ENCODE measurements around the gene KCNMB2. TPM values are rescaled to one million over a fixed set of nuclear protein-coding genes. Genes with fewer than 3 reads are reported as not detected.

The KCNMB2 gene
- total RNA-seq, 1 donor from 2014 or later: 0.56 TPM

DNA sequence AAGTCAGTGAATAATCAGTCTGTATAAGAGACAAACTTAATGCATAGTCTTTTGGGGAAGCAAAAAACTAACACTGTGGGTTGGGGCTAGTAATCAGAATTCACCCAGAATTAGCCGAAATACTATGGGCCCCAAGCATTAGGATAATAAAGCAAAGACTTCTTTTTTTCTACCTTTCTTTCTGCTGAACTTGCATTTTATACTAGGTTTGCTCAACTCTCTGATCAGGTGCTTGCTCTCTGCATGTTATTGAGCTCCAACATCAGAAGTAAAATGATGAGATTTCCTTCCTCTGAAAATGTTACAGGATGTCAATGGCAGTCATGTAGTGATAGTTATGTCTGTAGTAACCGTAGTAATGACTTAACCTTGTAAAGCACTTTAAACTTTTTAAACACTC lies 216.6 kb downstream of the KCNMB2 start:
- intact Hi-C loops (cut with DNase I): no loop called here
- no peak for ATAC-seq

DNA sequence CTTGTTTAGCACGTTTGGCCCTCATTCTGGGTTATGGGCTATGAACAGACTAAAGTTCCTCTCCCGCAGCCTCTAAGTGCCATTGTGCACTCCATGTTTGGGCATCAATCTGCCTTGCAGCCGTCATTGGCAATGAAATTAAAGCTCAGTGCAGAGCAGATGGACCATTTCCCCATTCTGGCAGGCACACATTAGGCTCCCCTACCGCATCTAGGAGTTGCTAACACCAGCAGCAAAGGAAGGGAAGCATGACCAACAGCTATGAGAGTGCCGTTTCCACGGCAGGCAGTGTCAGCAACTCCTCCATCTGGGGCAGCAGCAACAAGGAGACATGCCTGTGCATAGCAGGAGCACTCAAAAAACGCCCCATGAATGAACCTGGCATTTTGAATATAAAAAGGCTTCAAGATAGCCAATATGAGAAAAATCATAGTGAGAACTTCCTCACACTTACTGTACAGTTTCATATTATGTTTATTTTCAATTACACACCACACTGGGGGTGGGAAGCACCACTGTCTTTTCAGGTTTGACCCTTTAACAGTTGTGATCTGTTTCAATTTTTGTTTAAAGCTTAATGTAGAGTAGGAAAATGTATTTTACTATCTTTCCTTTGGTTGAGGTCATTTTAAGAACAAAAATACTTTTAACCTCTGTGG lies 218.7 kb downstream of the KCNMB2 start:
- DNase-seq (no peak), ATAC-seq (no peak)
- intact Hi-C loops (cut with DNase I): no loop called here
- Histone ChIP-seq H3K27ac (no peak overlapping the region), H3K27me3 (ENCODE audit: low read depth) (no peaks in the 10 kb centered on the region), H3K4me1 (no peaks in the 10 kb centered on the region), H3K36me3 (no peaks in the 10 kb centered on the region), H3K4me3 (no peak overlapping the region), H3K9me3 (no peaks in the 10 kb centered on the region)
- TF ChIP-seq, protein P1, sequence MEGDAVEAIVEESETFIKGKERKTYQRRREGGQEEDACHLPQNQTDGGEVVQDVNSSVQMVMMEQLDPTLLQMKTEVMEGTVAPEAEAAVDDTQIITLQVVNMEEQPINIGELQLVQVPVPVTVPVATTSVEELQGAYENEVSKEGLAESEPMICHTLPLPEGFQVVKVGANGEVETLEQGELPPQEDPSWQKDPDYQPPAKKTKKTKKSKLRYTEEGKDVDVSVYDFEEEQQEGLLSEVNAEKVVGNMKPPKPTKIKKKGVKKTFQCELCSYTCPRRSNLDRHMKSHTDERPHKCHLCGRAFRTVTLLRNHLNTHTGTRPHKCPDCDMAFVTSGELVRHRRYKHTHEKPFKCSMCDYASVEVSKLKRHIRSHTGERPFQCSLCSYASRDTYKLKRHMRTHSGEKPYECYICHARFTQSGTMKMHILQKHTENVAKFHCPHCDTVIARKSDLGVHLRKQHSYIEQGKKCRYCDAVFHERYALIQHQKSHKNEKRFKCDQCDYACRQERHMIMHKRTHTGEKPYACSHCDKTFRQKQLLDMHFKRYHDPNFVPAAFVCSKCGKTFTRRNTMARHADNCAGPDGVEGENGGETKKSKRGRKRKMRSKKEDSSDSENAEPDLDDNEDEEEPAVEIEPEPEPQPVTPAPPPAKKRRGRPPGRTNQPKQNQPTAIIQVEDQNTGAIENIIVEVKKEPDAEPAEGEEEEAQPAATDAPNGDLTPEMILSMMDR (IDR thresholded peaks at IDR 0.05): no peak

More for the DNA sequence above, 216.6 kb downstream of the KCNMB2 start:
- H3K27ac ChIP-seq: no peak overlapping the region
- H3K36me3 ChIP-seq: no peaks in the 10 kb centered on the region
- H3K9me3 ChIP-seq: no peaks in the 10 kb centered on the region
- TF ChIP-seq, protein P1 (IDR thresholded peaks at IDR 0.05): no peak
- DNase-seq: no peak
- H3K4me1 ChIP-seq: no peaks in the 10 kb centered on the region
- no peak overlapping the region for H3K4me3 ChIP-seq
- no peaks in the 10 kb centered on the region for H3K27me3 ChIP-seq (ENCODE audit: low read depth)

DNA sequence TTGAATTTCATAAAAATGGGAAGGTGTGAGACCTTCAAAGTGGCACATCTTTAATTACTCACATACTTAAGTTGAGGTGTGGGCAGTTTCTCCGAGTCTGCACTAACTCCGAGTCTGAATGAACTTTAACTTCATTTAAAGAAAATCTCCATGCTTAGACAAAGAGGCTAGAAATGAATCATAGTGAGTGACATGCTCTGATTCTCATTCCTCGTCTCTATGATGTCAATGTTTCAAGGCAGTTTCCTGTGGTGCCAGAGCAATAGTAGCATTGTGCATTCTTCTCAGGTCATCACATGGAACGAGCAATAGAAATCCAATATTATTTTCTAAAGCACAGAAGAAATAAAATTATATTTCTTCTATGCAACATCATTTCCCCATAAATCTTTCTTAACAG lies 224.8 kb downstream of the KCNMB2 start:
- intact Hi-C loops (cut with DNase I): no loop called here
- Histone ChIP-seq H3K36me3 (no peaks in the 10 kb centered on the region), H3K9me3 (no peaks in the 10 kb centered on the region), H3K27me3 (ENCODE audit: low read depth) (no peaks in the 10 kb centered on the region), H3K4me1 (no peaks in the 10 kb centered on the region), H3K27ac (no peak overlapping the region), H3K4me3 (no peak overlapping the region)
- TF ChIP-seq, protein P1 (IDR thresholded peaks at IDR 0.05): no peak
- DNase-seq: no peak
- ATAC-seq: no peak

DNA sequence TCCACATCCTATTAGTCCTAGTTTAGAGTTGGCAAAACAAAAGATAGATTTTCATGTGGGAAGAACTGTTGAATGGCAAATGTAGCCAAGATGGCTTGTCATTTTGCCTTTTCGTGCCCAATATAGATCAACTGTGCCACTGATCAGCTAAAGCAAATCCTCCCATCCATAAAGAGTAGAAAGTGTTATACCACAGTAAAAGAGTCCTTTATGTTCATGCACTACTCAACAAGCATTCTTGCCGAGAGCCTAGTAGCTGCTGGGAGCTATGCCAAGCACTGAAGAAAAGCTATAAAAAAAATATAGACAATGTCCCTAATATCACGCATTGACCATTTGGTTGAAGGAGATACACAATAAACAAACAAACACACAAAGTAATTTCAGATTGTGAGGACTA lies 225.2 kb downstream of the KCNMB2 start:
- ATAC-seq (no peak), DNase-seq (no peak)
- no peak overlapping the region for H3K4me3 ChIP-seq
- no peak overlapping the region for H3K27ac ChIP-seq
- TF ChIP-seq, protein P1 (IDR thresholded peaks at IDR 0.05): no peak
- H3K27me3 ChIP-seq (ENCODE audit: low read depth): no peaks in the 10 kb centered on the region
- intact Hi-C loops (cut with DNase I): no loop called here
- H3K36me3 ChIP-seq: no peaks in the 10 kb centered on the region
- no peaks in the 10 kb centered on the region for H3K4me1 ChIP-seq
- no peaks in the 10 kb centered on the region for H3K9me3 ChIP-seq

DNA sequence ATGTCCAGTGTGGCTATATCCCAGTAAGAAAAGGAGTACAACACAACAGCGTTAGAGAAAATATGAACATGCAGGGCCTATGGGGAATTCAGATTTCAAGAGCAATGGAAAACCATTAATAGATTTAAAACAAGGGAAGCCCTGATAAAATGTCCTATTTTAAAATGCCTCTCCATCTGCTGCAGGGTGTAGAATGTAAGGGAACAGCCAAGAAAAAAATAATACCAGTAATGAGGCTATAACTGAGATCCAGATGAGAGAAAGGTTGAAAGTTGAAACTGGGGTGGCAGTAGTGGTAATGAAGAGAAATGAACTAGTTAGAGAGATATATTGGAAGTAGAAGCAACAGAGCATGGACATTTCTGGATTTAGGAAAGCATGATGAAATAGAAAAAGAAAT lies 226.1 kb downstream of the KCNMB2 start:
- intact Hi-C loops (cut with DNase I): no loop called here
- no peaks in the 10 kb centered on the region for H3K9me3 ChIP-seq
- no peak overlapping the region for H3K27ac ChIP-seq
- no peaks in the 10 kb centered on the region for H3K36me3 ChIP-seq
- DNase-seq (no peak), ATAC-seq (no peak)
- TF ChIP-seq, protein P1 (IDR thresholded peaks at IDR 0.05): no peak
- no peak overlapping the region for H3K4me3 ChIP-seq
- no peaks in the 10 kb centered on the region for H3K4me1 ChIP-seq
- H3K27me3 ChIP-seq (ENCODE audit: low read depth): no peaks in the 10 kb centered on the region

Data from lower lobe of right lung (tissue), 2 donors.